HuH-7.5 (cell line): Measurements from ENCODE around the gene LAPTM4A.
"Not testable (repeated sequence)": the region's sequence is repeated elsewhere in the genome, so short reads cannot be mapped to it uniquely, and the experiment has no call there.

Experiments used
- DNase-seq: peaks from one replicate; pipeline ENCODE4 v3.0.0; 2011; ENCODE audit warnings: low spot score

Gene LAPTM4A

DNA sequence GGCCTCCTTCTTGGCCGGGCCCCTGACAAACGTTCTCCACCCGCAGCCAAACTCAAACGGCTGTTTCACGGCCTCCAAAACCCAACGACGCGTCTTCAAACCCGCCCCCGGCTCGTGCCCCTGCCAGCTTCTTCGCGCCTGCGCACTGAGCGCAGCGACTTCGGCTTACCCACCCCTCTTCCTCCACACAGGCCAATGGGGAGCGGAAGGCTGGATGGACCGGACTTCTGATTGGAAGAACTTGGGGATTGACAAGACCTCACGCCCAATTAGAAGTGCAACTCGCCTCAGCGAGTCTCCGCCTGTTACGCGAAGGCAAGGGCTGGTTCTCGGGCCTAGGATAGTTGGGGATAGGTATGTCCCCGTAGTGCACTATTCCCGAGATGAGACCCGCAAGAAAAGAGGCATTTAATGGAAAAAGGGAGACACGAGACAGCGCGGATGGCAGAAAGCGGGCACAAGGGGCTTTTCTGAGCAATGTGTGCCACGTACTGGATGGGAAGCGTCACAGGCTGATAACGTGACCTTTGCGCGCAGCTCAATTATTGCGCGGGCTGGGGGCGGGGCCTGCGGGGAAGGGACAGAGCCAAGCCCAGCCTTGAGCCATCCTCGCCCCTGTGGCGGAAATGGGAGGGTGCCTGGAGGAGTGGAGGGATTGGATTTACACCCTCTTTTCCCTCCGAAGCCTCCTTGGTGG, at the start of gene LAPTM4A:
Gene LAPTM4A (minus strand): TSS at position 97 of the 697 bp plus-strand sequence. CDS start 108 bp downstream, outside the sequence.
- peak; percentile 88 for DNase-seq

DNA sequence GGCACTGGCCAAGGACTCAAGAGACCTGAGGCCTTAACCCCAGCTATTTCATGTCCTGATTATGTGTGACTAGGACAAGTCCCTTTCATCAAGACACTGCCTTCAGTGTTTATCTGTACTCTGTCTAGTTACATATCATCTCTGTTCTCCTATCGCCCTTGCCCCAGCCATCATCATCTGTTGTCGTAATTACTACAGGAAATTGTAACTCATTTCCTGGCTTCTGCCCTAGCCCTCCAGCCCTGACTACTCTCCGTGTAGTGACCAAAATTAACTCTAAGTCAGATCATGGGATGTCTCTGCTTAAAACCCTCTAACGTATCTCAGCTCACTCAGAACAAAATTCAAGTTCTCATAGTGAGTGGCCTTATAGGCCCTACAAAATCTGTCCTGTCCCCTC, 49.3 kb upstream of the LAPTM4A start:
- no peak for DNase-seq

DNA sequence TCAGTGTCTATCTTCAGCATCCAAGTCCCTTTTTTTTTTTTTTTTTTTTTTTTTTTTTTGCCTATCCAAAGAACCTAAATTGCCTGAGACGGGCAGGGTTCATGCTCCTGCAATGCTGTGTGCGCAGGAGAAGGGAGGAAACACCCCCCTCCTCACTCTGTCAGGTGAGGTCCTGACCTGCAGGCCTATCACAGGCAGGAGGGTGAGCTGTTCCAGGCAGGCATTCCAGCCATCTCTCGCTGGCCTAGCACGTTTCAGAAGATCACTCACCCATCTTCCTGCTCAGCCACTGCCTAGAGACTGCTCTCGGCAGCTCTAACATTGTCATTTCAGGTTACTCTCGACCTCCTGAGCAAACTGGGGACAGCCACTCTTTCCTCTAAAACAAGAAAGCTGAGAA, 48.4 kb upstream of the LAPTM4A start:
- DNase-seq = no peak

DNA sequence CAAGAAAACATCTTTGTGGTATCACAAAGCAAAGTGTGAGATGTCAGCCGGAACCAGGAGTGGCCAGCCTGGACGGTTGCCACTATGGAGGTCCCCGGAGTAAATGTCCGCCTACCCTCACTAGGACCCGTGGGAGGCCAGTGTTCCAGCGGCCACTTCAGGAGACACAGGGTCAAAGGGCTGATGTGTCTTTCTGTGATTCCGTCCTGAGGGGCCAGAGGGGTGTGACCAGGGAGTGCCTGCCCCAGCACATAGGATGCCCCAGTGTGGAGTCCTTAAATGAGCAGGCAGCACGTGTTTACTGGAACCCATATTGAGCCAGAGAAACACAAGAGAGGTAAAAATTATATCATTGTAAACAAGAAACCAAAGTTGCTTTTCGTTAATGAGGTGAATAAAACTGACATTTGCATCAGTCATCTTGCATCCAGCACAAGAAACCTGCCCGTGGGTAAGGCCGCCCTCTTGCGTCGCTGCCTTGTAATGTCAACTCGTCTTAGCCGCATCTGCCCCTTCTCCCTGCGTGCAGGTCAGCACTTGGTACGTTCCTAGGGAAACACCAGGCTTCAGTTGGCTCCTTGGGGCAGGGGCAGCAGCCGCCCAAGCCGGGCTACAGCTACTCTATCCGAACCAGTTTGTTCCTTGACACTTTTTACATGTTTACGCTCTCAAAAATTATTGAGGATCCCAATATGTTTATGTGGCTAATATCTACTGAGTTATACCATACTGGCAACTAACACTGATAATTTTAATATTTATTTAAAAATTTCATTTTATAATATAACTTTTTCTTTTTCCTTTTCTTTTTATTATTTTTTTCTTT, 46.7 kb upstream of the LAPTM4A start:
- DNase-seq = peak; percentile 88

DNA sequence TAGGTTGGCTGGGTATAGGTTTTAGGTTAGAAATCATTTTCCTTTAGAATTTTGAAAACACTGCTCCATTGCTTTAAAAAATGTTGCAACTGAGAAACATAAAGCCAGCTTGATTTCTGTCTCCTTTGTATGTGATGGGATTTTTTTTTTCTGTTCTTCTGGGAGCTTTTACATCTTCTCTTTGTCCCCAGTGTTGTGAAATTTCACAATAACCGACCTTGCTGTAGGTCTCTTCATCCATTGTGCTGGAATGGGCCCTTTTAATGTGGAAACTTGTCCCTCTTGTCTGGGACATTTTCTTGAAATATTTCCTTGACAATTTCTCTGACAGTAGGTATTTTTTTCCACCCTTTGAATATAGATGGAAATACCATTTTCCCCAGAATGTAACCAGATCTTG, 44.0 kb upstream of the LAPTM4A start:
- no peak for DNase-seq

DNA sequence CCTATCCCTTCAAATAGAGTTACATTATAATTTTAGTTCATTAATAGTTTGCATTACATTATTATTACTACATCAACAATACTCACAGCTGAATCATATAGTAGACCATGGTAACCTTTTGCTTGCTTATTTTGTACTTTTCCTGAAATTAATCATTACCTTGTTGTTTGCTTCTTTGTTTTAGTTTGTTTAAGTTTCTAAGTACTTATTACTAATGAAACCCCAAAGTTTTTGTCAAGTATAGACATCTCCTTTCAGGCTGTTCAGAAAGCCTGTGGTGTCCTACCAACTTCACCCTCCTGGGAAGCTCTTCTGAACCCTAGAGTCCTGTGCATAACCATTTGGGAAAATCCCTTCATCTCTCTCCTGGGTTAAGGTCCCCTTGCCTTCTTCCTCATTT, 43.5 kb upstream of the LAPTM4A start:
- no peak for DNase-seq

DNA sequence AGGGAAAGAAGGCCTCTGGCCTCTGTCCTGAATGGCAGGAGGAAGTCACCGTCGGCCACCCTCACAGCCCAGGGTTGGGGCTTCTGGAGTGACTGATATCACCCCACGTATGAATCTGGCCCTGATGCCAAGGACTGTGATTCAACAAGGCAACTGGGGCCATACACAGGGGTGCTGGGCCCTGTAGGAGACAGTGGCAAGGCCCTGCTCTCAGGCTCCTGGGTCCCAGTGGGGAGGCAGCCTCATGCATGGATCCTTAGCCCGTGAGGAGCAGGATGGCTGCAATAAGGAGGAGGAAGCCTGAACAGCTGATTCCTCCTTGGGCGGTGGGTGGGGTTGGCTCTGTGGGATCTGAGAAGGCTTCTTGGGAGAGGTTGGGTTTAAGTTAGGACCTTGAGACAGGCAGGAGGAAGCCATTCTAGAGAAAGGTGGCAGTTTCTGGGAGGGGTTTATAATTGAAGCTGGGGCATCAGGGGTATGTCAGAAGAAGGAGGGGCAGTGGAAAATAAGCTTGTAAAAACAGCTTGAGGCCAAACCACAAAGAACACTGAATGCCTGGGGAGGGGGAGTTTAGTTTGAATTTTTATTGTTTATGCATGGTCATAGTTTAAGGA, 42.8 kb upstream of the LAPTM4A start:
- DNase-seq = no peak

DNA sequence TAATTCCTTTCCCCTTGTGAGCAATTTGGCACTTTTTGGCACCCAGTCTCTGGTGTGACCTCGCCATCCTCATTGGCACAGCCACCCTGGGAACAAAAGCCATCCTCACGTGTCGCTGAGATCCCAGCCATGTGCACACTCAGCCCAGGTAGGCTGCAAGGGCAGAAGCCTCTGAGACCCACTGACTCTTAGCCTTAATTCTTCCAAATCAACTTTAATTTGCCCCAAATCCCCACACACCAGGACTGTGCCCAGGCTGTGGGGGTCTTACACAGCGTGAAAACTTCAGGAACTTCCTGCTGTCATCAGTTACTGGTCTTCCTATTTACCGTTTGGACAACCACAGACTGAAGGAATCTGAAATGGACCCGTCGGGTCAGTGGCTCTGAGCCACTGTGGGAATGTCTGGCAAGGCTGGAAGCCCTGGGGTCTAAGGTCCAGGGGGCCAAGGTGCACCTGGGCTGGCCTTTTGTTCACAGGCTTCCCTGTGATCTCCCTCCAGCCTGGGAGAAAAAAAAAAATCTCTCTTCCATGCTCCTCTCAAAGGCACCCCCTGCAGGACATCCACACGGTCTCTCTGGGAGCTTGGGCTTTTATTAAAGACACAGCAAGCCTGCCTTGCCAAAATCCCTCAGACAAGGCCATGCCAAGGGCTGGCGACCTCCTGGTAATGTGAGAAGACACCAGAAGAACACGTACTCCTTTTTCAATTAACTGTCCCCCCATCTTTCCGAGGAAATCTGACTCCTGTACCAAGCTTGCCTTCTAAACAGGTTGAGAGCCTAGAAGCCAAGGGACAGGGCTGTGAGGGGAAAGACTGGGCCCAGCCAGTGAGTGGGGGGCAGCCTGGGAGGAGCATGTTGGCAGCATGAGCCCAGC, 42.1 kb upstream of the LAPTM4A start:
- DNase-seq = peak; percentile 87

DNA sequence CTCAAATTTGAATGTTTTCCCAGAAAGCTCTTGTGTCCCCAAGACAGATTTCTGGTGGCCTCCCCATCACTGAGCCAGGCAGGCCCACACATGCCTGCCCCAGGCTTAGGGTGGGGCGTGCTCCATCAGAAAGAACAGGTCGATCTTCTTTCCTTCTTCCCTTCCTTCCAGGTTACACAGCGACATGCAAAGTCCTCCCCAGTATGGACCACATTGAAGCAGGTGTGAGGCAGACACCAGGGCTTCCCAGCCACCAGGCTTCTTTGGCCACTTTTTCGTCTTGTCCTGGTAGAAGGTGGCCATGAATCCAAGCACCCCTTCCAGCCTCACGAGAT, 41.4 kb upstream of the LAPTM4A start:
- DNase-seq = no peak

DNA sequence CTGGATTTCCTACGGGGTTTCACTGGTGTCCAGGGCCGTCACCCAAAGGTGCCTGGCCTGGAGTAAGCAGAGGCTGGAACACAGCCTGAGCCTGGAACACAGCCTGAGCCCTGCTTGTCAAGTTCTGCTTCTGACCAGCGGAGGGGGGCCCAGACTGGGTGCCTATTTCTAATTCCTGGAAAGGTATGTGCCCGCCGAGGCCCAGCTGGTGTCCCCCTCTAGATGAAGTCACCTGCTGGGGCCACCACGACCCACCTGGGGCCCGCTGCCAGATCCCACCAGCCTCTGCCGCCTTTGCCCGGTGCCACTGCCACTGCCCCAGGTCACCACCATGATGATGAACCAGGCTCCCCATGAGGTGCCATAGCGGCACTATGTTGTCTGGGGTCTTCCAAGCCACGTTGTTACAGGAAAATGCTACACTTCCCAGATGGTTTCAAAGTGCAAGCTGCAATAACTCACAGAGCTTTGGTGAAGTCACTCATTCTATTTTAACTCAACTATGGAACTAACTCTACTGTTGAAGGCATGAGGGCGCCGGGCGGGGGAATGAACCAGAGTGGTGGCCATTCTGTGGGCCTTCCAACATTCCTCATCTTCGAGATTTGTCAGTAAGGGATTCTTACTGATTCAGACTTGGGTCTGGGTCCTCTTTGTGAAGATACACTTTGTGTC, 40.9 kb upstream of the LAPTM4A start:
- DNase-seq = no peak

DNA sequence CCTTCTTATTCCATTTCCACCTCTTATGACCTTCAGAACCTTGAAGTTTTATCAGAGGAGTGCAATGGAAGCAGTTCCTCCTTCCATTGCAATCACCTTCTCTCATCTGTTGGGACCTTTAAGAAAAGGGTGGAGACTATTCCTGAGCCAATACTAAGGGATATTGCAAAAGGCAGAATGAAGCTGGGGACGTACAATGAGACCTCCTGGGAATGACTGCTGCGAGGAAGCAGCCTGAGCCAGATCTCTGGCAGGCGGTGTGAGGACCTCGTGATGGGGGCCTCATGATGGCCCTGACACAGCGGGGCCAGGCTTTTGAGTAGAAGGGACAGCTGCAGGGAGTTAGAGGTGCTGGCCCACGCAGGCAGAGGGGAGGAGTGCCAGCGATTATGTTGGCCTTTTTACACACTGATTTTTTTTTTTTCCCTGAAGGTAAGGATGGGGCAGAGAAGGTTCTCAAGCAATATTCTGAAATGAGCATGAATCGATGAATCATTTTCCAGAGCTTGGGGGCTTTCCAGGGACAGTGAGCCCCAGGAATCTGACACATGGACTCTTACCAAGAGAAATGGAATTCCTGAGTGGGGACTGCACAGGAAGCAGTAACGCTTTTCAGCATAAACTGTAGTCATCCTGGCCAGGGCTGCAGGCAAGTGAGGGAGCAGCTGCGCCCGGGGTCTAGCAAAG, 40.0 kb upstream of the LAPTM4A start:
- DNase-seq = no peak

DNA sequence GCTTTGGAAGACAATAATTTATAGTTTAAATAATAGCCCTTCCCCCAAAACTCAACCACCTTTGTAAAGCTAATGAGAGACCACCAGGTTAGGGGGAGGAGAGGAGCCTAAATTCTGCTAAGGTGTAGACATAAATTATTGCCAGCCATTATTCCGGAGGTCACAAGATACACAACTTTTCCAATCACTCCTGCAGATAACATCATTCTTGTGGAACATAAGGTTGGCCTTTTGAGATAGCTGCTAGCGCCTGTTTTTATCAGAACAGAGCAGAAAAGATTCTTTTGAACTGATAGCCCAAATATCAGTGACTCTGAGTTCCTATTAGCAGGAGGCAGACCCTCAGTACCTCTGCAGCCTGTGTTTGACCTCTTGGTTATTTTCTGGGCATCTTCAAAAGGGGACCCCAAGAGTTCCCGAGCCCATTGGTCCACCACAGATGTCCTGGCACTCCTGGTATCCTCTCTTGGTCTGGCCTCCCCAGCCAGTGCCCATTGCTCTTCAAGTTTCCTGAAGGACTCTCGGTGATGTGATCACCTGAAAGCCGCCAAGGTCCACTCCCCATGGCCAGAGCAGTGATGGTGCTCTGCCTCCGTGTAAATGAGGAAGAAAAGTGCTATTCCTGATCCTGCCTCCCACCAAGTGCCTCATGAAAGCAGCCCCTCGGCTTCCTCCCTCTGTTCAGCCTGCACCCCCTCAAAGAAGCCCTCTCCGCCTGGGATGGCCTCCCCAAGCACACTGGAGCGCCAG, 38.5 kb upstream of the LAPTM4A start:
- no peak for DNase-seq

DNA sequence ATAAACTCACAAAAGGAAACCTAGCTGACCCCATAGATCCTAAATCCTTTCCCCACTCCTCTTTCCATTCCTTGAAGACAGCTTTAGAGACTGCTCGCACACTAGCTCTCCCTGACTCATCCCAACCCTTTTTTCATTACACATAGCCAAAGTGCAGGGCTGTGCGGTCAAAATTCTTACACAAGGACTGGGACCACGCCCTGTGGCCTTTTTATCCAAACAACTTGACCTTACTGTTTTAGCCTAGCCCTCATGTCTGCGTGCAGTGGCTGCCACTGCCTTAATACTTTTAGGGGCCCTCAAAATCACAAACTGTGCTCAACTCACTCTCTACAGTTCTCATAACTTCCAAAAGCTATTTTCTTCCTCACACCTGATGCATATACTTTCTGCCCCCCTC, 34.5 kb upstream of the LAPTM4A start:
- DNase-seq = not testable (repeated sequence)

DNA sequence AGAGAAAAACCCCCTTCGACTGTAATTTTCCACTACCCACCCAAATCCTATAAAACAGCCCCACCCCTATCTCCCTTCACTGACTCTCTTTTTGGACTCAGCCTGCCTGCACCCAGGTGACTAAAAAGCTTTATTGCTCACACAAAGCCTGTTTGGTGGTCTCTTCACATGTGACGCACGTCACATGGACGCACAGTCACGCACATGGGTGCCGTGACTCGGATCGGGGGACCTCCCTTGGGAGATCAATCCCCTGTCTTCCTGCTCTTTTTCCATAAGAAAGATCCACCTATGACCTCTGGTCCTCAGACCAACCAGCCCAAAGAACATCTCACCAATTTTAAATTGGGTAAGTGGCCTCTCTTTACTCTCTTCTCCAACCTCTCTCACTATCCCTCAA, 31.4 kb upstream of the LAPTM4A start:
- DNase-seq = not testable (repeated sequence)

DNA sequence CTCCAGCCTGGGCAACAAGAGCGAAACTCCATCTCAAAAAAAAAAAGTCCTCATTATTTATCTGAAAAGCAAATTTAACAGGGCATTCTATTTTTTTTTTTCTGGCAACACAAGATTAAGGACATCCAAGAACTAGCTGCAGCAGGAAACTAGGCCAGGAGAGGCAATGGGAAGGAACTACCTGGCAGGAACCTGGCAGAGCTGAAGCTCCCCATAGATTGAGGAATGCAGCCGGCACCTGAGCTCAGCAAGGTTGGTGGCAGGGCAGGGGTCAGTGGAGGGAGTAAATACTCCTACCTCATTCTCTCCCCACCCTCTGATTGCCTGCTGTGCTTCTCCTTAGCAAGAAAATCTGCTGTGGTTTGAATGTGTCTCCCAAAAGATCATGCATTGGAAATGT, 30.4 kb upstream of the LAPTM4A start:
- no peak for DNase-seq

DNA sequence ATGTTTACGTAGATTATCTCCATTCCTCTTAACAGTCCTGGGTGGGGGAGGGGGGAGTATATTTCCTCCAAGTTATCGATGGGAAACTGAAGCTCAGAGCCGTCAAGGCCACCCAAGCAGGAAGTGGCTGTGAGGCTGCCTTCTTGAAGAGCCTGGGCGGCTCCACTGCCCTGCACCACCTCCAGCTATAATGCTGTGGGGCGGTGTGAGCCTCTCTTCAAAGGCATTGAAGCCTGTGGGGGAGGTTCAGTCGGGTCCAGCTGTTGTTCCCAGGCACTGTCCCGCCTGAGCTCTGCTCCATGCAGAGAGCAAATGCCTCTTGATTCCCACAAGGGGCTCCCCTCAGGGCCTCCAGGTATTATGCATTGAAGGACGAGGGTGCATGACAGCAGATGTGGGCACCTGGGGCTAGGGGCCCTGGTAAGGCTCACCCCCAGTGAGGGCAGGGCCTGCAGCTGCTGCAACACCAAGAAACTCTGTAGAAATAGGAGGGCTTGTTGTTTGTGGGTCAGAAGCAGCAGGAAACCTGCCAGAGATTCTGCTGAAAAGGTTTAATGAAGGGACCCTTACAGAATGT, 29.5 kb upstream of the LAPTM4A start:
- no peak for DNase-seq

DNA sequence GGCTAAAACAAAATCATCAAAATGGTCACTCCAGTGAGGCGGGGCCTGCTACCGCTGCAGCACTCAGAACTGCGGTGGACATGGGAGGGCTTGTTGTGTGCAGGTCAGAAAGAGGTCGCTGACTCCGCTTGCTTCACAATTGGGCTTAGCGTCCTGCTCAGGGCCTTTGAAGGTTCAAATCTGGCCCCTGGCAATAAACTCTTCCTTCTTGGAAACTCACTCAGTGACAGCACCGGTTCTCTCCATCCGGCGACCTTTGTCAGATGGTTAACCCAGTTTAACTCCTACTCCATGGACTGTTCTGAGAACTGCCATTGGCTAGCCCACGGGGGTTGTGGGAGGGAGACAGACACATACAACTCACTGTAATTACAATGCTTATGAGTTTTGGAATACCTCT, 29.0 kb upstream of the LAPTM4A start:
- DNase-seq = no peak

DNA sequence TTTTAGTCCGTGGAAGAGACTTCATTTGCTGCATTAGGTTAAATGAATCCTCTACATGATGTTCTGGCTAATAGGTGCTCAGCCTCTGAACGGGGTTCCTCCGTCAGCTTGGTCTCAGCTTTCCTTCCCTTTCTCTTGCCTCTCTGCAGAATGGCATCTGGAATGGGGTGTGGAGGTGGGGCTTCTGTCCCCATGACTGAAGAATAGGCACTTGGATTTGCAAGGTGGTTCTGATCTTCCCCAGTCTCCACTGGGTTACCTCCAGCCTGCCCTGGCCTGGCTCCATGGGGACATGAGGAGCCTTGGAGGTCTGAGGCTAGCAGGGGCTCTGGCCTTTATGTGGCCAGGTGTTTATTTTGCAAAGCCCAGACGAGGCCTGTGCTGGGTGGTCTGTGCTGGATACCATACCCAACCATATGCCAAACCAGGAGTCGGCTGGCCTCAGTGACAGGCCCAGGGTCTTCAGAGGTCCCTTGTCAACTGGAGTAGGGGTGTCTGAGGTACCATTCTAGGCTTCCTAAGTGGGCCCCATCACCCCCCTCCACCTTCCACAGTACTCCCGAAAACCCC, 28.2 kb upstream of the LAPTM4A start:
- DNase-seq = no peak

DNA sequence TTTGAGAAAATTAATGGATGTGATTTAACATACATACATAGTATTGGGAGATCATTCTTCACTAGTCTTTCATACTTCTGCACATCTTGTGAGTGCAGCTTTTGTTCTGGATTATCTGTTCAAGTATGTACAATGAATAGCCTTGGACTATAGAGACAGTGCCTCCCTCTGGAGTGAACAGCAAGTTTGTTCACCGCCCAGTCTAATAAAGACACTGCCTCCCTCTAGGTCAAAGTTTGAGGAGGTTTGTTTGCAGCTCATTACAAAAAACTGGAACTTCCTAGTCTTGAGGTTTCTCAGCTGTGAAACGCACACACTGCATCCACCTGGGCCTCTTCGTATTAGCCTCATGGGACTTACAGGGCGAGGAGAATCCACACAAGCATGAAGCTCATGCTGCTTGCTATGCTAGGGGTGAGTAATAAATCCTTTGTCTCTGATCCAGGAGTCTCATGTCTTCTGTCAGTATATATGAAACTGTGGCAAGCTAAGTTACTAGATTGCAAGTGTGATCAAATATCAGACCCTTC, 26.0 kb upstream of the LAPTM4A start:
- DNase-seq = no peak
